HuH-7.5 (cell line): ENCODE measurements around the gene SWT1.
"Not testable (repeated sequence)": the region's sequence is repeated elsewhere in the genome, so short reads cannot be mapped to it uniquely, and the experiment has no call there.

Source experiments
- DNase-seq: peaks from one replicate; pipeline ENCODE4 v3.0.0; 2011; ENCODE audit warnings: low spot score

Gene SWT1

GRCh38 chr1:185166106-185166505 is 9.1 kb downstream of the SWT1 start:
- no peak for DNase-seq

- peak; percentile 34 for DNase-seq
Observed at GRCh38 chr1:185170291-185170848, 13.4 kb downstream of the SWT1 start.

GRCh38 chr1:185193756-185194155 is 36.8 kb downstream of the SWT1 start:
- no peak for DNase-seq

GRCh38 chr1:185198712-185199111 is 41.7 kb downstream of the SWT1 start:
- DNase-seq = not testable (repeated sequence)

- DNase-seq = no peak
Observed at GRCh38 chr1:185200889-185201288, 43.9 kb downstream of the SWT1 start.

GRCh38 chr1:185207170-185207569 is 50.2 kb downstream of the SWT1 start:
- no peak for DNase-seq

GRCh38 chr1:185207980-185208602 is 51.1 kb downstream of the SWT1 start:
- no peak for DNase-seq

- no peak for DNase-seq
Observed at GRCh38 chr1:185208626-185209180, 51.7 kb downstream of the SWT1 start.

GRCh38 chr1:185209357-185209756 is 52.4 kb downstream of the SWT1 start:
- DNase-seq = not testable (repeated sequence)

GRCh38 chr1:185213091-185213490 is 56.1 kb downstream of the SWT1 start:
- no peak for DNase-seq

- no peak for DNase-seq
Observed at GRCh38 chr1:185215911-185216310, 58.9 kb downstream of the SWT1 start.

GRCh38 chr1:185224132-185224531 is 67.2 kb downstream of the SWT1 start:
- DNase-seq = no peak

GRCh38 chr1:185227161-185227560 is 70.2 kb downstream of the SWT1 start:
- DNase-seq = no peak

GRCh38 chr1:185228979-185229378 is 72.0 kb downstream of the SWT1 start:
- no peak for DNase-seq

GRCh38 chr1:185229981-185230380 is 73.0 kb downstream of the SWT1 start:
- no peak for DNase-seq

- no peak for DNase-seq
Observed at GRCh38 chr1:185232874-185233273, 75.9 kb downstream of the SWT1 start.

GRCh38 chr1:185234183-185234582 is 77.2 kb downstream of the SWT1 start:
- DNase-seq = not testable (repeated sequence)

- not testable (repeated sequence) for DNase-seq
Observed at GRCh38 chr1:185237176-185237575, 80.2 kb downstream of the SWT1 start.

- DNase-seq = no peak
Observed at GRCh38 chr1:185237661-185238060, 80.7 kb downstream of the SWT1 start.

- no peak for DNase-seq
Observed at GRCh38 chr1:185238447-185238846, 81.5 kb downstream of the SWT1 start.

- DNase-seq = no peak
Observed at GRCh38 chr1:185239861-185240260, 82.9 kb downstream of the SWT1 start.

- DNase-seq = no peak
Observed at GRCh38 chr1:185241127-185241526, 84.2 kb downstream of the SWT1 start.

- DNase-seq = no peak
Observed at GRCh38 chr1:185244015-185244747, 87.2 kb downstream of the SWT1 start.
